HepG2 (cell line): Measurements from ENCODE around the gene DLX6. TPM values are rescaled to one million over a fixed set of nuclear protein-coding genes. Genes with fewer than 3 reads are reported as not detected.

ENCODE experiments used
- DMTF1 ChIP-seq: sonication (generic); formaldehyde crosslinking; IDR thresholded peaks from 2 replicates; pipeline ENCODE4 v1.4.0; 2020; ENCODE audit warnings: mild to moderate bottlenecking, missing genetic modification reagents
- ERF ChIP-seq: IDR thresholded peaks from 2 replicates; pipeline ENCODE4 v1.6.1; 2018; ENCODE audit warnings: missing biosample characterization, missing genetic modification reagents
- FOXJ3 ChIP-seq: sonication (generic); formaldehyde crosslinking; IDR thresholded peaks from 2 replicates; pipeline ENCODE4 v1.4.0; 2020; ENCODE audit warnings: missing genetic modification reagents, mild to moderate bottlenecking, borderline replicate concordance
- GABPA ChIP-seq, 2 experiments: IDR thresholded peaks; 2 replicates each; pipeline ENCODE4 v1.6.1; 2011 to 2016; ENCODE audit warnings: low read depth in 2 of 2, low read length in 1 of 2, missing biosample characterization in 1 of 2, missing genetic modification characterization in 1 of 2
- HNF1A ChIP-seq, 2 experiments: sonication (generic) in 1 of 2; formaldehyde crosslinking in 1 of 2; IDR thresholded peaks; 2 replicates each; pipeline versions ENCODE4 v1.4.0 to v1.6.1; 2016 to 2020; ENCODE audit warnings: borderline replicate concordance in 1 of 2, low read depth in 1 of 2, mild to moderate bottlenecking in 1 of 2, missing genetic modification reagents in 1 of 2
- IRX3 ChIP-seq: sonication (generic); formaldehyde crosslinking; IDR thresholded peaks from 2 replicates; pipeline ENCODE4 v1.8.1; 2023; ENCODE audit warnings: mild to moderate bottlenecking, low read depth, missing genetic modification reagents, borderline replicate concordance
- MAZ ChIP-seq, 2 experiments: sonication (generic) in 1 of 2; formaldehyde crosslinking in 1 of 2; IDR thresholded peaks; 2 replicates each; pipeline versions ENCODE4 v1.5.0 to v1.6.1; 2012 to 2020; ENCODE audit warnings: low read depth in 2 of 2, mild to moderate bottlenecking in 2 of 2, borderline replicate concordance in 1 of 2, improper control_type of control experiment in 1 of 2, low read length in 1 of 2, missing genetic modification reagents in 1 of 2, moderate library complexity in 1 of 2
- NFKB2 ChIP-seq: sonication (generic); formaldehyde crosslinking; IDR thresholded peaks from 2 replicates; pipeline ENCODE4 v1.4.0; 2020; ENCODE audit warnings: missing genetic modification reagents, borderline replicate concordance
- NFKBIZ ChIP-seq: IDR thresholded peaks from 2 replicates; pipeline ENCODE4 v1.6.1; 2018; ENCODE audit warnings: missing genetic modification reagents, missing compliant biosample characterization
- PCBP2 ChIP-seq: fragments of 200-400 bp; formaldehyde crosslinking; optimal IDR thresholded peaks from 2 replicates; pipeline ENCODE3; 2018; ENCODE audit warnings: low read length, low read depth; ENCODE audit not compliant: poor library complexity, severe bottlenecking
- PTBP1 ChIP-seq: fragments of 200-400 bp; formaldehyde crosslinking; IDR thresholded peaks from 2 replicates; pipeline ENCODE4 v1.6.1; 2018; ENCODE audit warnings: low read length, low read depth; ENCODE audit not compliant: poor library complexity, severe bottlenecking
- SALL2 ChIP-seq: sonication (generic); formaldehyde crosslinking; IDR thresholded peaks from 2 replicates; pipeline ENCODE4 v1.8.1; 2023; ENCODE audit warnings: mild to moderate bottlenecking, missing genetic modification reagents, inconsistent platforms
- TBX3 ChIP-seq: fragments of 450-650 bp; IDR thresholded peaks from 2 replicates; pipeline ENCODE4 v1.6.1; 2017; ENCODE audit warnings: antibody characterized with exemption, mild to moderate bottlenecking, inconsistent platforms, borderline replicate concordance
- ZBTB33 ChIP-seq: sonication (generic); formaldehyde crosslinking; IDR thresholded peaks from 2 replicates; pipeline ENCODE4 v1.4.0; 2020; ENCODE audit warnings: missing genetic modification reagents
- ZMYM4 ChIP-seq: sonication (generic); formaldehyde crosslinking; IDR thresholded peaks from 2 replicates; pipeline ENCODE4 v1.8.1; 2023; ENCODE audit warnings: mild to moderate bottlenecking, missing genetic modification reagents
- ZNF124 ChIP-seq: sonication (generic); formaldehyde crosslinking; IDR thresholded peaks from 2 replicates; pipeline ENCODE4 v1.4.0; 2020; ENCODE audit warnings: missing genetic modification reagents
- ZNF629 ChIP-seq: sonication (generic); formaldehyde crosslinking; conservative IDR thresholded peaks from 2 replicates; pipeline ENCODE4 v1.5.0; 2020; ENCODE audit warnings: missing genetic modification reagents
- ZNF720 ChIP-seq: sonication (generic); formaldehyde crosslinking; IDR thresholded peaks from 2 replicates; pipeline ENCODE4 v1.4.0; 2020; ENCODE audit warnings: missing genetic modification reagents
- ZNF790 ChIP-seq: sonication (generic); formaldehyde crosslinking; IDR thresholded peaks from 2 replicates; pipeline ENCODE4 v1.8.0; 2022; ENCODE audit warnings: missing genetic modification reagents, mild to moderate bottlenecking, borderline replicate concordance
- polyA plus RNA-seq, 8 experiments: library from polyadenylated mRNA; depleted of rRNA in 3 of 8; stranded (reverse) in 7 of 8; unstranded in 1 of 8; fragments of >200 nt; fragmentation: Illumina TruSeq in 4 of 8; extraction: Trizol in 4 of 8; gene quantifications; 2 replicates each; pipeline versions ENCODE4 v1.2.1 to v1.2.3, GENCODE V29; 2011 to 2016; ENCODE audit warnings: low read depth in 4 of 8, missing spikeins in 1 of 8, mixed read lengths in 1 of 8; ENCODE audit not compliant: insufficient read depth in 1 of 8
- total RNA-seq, 5 experiments: library from RNA; depleted of rRNA; stranded (reverse); fragments of >200 nt; fragmentation: Illumina TruSeq; extraction: Trizol; gene quantifications; 2 replicates each; pipeline ENCODE4 v1.2.3, GENCODE V29; 2016; ENCODE audit warnings: low read depth in 1 of 5

Gene DLX6
- total and polyA plus RNA-seq, 2 of the 13 experiments (the other 11 are each of a cell fraction or from before 2014, with no cell fraction given), result 3.5 to 5.5 TPM

- TF ChIP-seq HNF1A (IDR thresholded peaks at IDR 0.05; ENCODE audit: low read depth), result no peak
- no peak for TF ChIP-seq HNF1A (CRISPR knock-in tag; IDR thresholded peaks at IDR 0.05; ENCODE audit: borderline replicate concordance)
- TF ChIP-seq NFKB2 (CRISPR knock-in tag), result no peak; the same call in 1 of the 2 replicates
- TF ChIP-seq ZNF790, result no peak
- no peak for TF ChIP-seq TBX3
- no peak for TF ChIP-seq ZBTB33 (CRISPR knock-in tag)
- no peak for TF ChIP-seq NFKBIZ (CRISPR knock-in tag)
- TF ChIP-seq GABPA (IDR thresholded peaks at IDR 0.05; ENCODE audit: low read depth, low read length), result no peak
- TF ChIP-seq GABPA (CRISPR knock-in tag; IDR thresholded peaks at IDR 0.05; ENCODE audit: low read depth), result no peak
- TF ChIP-seq DMTF1 (CRISPR knock-in tag), result no peak
- TF ChIP-seq PCBP2, result no peak
- TF ChIP-seq SALL2 (CRISPR knock-in tag), result no peak
- TF ChIP-seq ZNF629, result no peak
- TF ChIP-seq MAZ (IDR thresholded peaks at IDR 0.05; ENCODE audit: borderline replicate concordance, low read depth, low read length), result no peak
- peak; percentile 50; the same call in 1 of the 2 replicates for TF ChIP-seq MAZ (CRISPR knock-in tag; IDR thresholded peaks at IDR 0.05; ENCODE audit: low read depth)
- TF ChIP-seq ZNF720 (CRISPR knock-in tag), result no peak
- peak; percentile 24; the same call in 1 of the 2 replicates for TF ChIP-seq ZMYM4 (CRISPR knock-in tag)
- peak; percentile 50; the same call in 1 of the 2 replicates for TF ChIP-seq ERF
- TF ChIP-seq FOXJ3, result no peak
- TF ChIP-seq PTBP1, result no peak
- TF ChIP-seq IRX3 (CRISPR knock-in tag), result no peak
- no peak; the same call in 1 of the 2 replicates for TF ChIP-seq ZNF124 (CRISPR knock-in tag)
These were observed 22.3 kb downstream of the DLX6 start (continued) for GRCh38 chr7:97027427-97028234.
